EL (cell line): Measurements from ENCODE around the gene COL8A1.
"Not testable (repeated sequence)": the region's sequence is repeated elsewhere in the genome, so short reads cannot be mapped to it uniquely, and the experiment has no call there.

Experiments used
- DNase-seq: peaks from one replicate; pipeline ENCODE4 v3.0.0-alpha.2; 2016

COL8A1 gene

GRCh38 chr3:99817047-99817436 lies 178.6 kb downstream of the COL8A1 start:
- DNase-seq, result no peak

- DNase-seq, result peak; percentile 90
Measured at GRCh38 chr3:99817437-99818240, 179.2 kb downstream of the COL8A1 start, which contains the start of gene CMSS1. Gene CMSS1, plus strand, starts transcription at chr3:99817862.

- no peak for DNase-seq
Measured at GRCh38 chr3:99818818-99819217, 180.4 kb downstream of the COL8A1 start.

- no peak for DNase-seq
Measured at GRCh38 chr3:99823723-99824711, 185.6 kb downstream of the COL8A1 start.

- DNase-seq, result peak; percentile 61
Measured at GRCh38 chr3:99825004-99825640, 186.7 kb downstream of the COL8A1 start.

GRCh38 chr3:99829844-99830243 lies 191.4 kb downstream of the COL8A1 start:
- DNase-seq, result no peak

- no peak for DNase-seq
Measured at GRCh38 chr3:99833617-99834205, 195.3 kb downstream of the COL8A1 start.

- DNase-seq, result no peak
Measured at GRCh38 chr3:99834211-99834957, 196.0 kb downstream of the COL8A1 start.

GRCh38 chr3:99836681-99837080 lies 198.3 kb downstream of the COL8A1 start:
- no peak for DNase-seq

- DNase-seq, result no peak
Measured at GRCh38 chr3:99837715-99838114, 199.3 kb downstream of the COL8A1 start.

- DNase-seq, result no peak
Measured at GRCh38 chr3:99838755-99839154, 200.4 kb downstream of the COL8A1 start.

GRCh38 chr3:99839613-99840012 lies 201.2 kb downstream of the COL8A1 start:
- DNase-seq, result no peak

- not testable (repeated sequence) for DNase-seq
Measured at GRCh38 chr3:99841949-99842348, 203.6 kb downstream of the COL8A1 start.

GRCh38 chr3:99842826-99843589 lies 204.6 kb downstream of the COL8A1 start:
- DNase-seq, result peak; percentile 65

- no peak for DNase-seq
Measured at GRCh38 chr3:99843590-99844258, 205.3 kb downstream of the COL8A1 start.

GRCh38 chr3:99845331-99845730 lies 206.9 kb downstream of the COL8A1 start:
- no peak for DNase-seq

- no peak for DNase-seq
Measured at GRCh38 chr3:99845999-99846398, 207.6 kb downstream of the COL8A1 start.

- no peak for DNase-seq
Measured at GRCh38 chr3:99846477-99847160, 208.2 kb downstream of the COL8A1 start.

GRCh38 chr3:99848433-99848832 lies 210.0 kb downstream of the COL8A1 start:
- no peak for DNase-seq
